GM21447 (cell line): ENCODE results near the gene TTC27.
"Not testable (repeated sequence)": the region's sequence is repeated elsewhere in the genome, so short reads cannot be mapped to it uniquely, and the experiment has no call there.

Experiments used
- ATAC-seq: cut with Tn5 transposase; IDR thresholded peaks from one replicate; pipeline ENCODE4 v1.9.1; 2021; ENCODE audit not compliant: unreplicated experiment

TTC27 gene

DNA sequence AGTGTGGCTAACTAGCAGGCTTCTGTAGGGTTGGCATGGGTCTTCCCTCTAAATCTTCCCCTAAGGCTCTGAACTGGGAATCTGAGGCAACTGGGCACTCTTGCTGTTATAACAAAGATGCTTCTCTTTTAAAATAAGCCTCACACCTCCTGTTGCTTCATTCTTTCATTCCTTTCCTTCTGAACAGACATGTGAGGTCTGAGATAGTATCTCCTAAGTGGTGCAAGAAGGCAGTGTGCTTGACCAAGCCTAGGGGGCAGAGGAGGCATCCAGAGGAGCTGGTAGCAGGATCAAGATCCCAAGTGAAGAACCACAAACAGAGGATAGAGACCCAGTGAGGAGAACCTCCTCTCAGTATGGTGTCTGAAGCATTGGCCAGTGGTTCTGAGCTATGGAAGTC is 90.9 kb downstream of the TTC27 start:
- no peak for ATAC-seq

DNA sequence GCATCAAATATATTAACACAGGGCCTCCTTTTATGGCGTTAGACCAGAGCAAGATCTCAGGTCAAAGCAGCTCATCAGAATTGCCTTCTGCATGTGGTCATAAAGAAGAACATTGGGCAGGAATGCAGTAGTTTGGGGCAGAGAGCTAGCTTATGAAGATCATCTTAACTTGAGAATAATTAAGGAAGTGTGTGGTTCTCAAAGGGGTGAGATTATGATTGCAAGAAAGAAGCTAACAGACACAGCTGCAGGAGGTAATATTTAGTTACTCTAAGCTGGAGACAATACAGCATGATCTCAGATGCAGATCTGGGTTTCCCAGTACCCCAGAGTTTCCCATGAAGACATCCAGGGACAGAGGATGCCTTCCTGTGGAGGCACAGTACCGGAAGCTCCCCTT is 91.6 kb downstream of the TTC27 start:
- no peak for ATAC-seq

DNA sequence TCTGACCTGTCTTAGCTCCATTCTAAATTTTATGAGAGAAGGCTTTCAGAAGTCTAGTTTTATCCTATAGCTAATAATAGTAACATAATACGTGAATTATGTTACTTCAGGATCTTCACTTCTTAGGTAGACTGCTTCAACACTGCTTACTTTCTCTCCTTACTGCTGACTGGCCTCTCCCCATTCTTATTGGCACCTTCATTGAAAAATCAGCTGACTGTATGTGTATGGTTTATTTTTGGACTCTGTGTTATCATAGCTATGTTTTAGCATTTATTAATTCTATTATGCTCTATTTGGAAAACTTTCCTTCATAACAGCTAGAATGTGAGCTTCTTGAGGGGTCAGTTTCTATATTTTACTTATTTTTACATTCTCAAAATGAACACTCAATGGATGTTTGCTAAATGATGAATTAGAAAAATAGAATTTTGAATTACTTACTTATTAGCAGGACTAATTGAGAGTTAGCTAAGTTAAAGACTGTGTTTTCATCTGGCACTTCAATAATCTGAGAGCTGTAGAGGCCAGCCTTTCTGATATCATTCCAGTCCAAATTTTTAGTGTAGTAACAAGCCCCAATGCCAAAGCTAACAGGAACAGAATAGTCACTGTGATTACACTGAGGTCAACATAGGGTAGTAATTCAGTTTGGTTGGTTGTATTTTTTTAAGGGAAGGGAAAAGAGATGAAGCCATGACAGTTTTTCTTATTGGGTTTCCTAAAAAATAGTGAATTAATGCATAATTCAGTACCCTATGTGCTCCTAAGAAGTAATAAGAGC is 92.3 kb downstream of the TTC27 start:
- no peak for ATAC-seq

DNA sequence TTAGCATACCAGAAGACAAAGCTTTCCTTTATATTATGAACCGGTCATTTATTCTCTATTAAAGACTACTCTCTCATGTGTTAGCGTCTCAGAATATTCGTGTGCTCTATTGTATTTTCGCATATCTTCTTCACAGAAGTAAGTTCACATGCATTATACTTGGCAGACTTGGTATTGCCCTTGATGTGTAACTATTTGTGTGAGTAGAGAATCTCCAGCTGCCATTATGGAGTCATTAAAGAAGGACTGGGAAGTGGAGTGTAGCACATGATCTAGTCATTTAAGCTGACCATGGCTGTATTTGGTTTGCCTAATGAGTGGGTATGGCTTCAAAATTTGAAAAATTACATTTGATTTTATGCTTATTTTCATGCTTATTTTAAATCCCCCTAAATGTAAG is 92.9 kb downstream of the TTC27 start:
- no peak for ATAC-seq

DNA sequence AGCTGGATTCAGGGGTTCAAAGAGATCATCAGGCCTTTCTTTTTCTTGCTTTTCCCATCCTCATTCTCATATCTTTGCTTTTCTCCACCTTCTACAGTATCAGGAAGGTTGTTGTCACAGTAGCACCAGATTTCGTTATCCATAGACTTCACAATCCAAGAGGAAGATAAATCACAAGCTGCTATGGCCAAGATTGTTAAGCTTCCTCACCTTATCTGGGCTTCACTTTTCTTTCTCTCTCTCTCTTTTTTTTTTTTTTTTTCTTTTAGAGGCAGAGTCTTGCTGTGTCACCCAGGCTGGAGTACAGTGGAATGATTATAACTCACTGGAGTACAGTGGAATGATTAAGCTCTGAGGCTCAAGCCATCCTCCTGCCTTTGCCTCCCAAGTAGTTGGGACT is 93.5 kb downstream of the TTC27 start:
- ATAC-seq = no peak

DNA sequence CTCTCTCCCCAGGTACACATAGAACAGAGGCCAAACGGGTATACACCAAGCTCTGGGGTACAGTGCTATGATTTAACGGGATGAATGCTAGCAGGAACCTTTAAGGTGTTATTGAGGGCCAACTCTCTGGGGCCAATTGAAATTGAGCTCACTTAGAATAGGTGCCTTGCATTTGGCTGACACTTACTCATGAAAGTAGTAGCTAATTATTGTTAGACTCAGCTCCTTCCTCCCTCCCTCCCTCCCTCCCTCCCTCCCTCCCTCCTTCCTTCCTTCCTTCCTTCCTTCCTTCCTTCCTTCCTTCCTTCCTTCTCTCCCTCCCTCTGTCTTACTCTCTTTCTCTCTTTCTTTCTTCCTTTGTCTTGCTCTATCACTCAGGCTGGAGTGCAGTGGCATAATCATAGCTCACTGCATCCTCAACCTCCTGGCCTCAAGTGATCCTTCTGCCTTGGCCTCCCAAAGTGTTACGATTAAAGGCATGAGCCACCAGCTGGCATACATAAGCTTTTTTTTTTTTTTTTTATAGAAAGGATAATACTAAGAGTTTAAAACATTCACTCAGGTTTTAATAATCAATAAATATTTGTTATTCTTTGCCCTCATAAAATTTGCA is 95.7 kb downstream of the TTC27 start:
- ATAC-seq = no peak

DNA sequence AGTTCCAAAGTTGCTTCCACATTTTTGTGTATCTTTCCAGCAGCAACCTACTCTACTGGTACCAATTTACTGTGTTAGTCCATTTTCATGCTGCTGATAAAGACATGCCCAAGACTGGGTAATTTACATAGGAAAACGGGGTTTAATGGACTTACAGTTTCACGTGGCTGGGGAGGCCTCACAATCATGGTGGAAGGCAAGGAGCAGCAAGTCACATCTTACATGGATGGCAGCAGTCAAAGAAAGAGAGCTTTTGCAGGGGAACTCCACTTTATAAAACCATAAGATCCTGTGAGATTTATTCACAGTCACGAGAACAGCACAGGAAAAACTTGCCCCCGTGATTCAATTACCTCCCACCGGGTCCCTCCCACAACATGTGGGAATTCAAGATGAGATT is 98.8 kb downstream of the TTC27 start:
- not testable (repeated sequence) for ATAC-seq

DNA sequence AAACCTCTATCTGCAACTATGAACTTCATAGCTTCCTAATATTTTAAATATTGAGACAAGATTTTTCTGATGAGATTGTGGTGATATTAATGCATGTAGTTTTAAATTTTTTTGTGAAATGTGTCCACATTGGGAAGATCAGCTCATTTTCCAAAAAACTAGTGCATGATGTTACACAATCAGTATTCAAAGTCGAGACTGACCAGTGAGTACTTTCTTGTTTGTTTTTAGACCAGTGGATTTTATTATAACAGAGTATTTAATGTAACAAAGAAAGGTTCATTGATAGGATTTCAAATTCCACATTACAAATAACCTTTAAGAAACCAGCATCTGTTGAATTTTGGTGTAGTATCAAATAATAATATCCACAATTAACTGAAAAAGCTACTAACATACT is 99.3 kb downstream of the TTC27 start:
- ATAC-seq = no peak

DNA sequence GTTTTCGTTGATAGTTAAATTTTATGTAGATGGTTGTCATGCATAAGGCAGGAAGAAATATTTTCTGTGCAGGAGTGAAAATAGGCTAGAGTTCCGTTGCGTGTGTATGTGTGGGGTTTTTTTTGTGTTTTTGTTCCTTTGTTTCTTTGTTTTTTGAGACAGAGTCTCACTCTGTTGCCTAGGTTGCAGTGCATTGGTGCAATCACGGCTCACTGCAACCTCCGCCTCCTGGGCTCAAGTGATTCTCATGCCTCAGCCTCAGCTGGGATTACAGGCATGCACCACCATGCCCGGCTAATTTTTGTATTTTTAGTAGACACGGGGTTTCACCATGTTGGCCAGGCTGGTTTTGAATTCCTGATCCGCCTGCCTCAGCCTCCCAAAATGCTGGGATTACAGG is 103.1 kb downstream of the TTC27 start:
- ATAC-seq = not testable (repeated sequence)

DNA sequence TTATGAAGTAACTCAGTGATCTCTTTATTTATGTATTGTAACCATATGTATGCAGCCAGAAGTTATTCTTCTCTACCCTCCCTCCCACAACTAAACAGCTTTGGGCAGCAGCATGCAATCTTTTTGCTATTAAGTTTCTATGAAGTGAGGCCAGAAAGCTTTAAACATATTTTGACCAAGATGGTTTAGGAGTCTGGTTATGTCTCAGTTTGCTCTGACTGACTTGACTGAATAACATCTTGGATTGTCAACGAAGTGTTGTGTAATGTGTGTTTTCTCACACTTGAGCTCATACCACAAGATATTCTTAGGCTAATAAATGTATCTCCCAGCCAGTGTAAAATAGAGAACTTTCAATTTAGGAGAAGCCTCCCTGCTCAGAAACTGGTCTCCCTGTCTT is 104.3 kb downstream of the TTC27 start:
- no peak for ATAC-seq

DNA sequence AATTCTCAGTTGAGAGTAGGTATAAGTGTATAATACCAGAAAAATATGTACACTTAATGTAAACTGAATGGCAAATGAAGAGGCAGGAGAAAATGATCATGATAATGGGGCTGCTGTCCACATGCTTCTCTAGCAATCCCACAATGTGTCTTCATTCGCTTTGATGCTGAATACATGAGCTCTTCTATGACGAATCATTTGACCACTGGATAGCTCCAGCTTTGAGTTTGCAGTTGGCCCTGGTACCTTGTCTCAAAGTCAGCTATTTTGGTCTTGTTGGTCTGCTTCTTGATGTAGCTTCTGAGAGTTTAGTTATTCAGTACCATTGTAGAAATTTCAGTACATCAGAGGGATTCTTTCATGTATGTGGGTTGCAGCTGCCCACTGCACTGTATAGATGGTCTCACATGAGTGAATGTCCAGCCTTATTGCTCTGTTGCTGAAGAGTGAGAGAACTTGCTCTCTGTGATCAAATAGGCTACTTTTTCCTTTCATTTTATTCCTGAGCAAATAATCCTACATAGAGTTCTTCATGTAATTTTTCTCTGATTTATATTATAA is 105.1 kb downstream of the TTC27 start:
- no peak for ATAC-seq

DNA sequence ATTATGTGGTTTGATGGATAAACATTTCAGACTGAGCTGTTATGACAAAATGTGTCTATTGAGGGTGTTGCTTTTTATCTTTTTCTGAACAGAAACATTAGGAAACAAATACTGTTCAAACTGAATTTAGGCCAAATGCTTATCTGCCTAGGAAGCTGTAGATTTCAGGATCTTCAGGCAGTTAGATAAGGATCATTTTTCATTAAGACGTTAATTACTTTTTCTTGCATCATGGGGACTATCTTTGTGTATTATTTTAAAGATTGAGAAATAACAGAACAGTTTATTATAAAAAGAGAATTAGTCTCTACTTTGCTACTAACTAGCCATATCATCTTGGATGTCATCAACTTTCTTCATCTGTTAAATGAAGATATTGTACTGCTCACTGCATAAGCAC is 107.5 kb downstream of the TTC27 start:
- ATAC-seq = no peak

DNA sequence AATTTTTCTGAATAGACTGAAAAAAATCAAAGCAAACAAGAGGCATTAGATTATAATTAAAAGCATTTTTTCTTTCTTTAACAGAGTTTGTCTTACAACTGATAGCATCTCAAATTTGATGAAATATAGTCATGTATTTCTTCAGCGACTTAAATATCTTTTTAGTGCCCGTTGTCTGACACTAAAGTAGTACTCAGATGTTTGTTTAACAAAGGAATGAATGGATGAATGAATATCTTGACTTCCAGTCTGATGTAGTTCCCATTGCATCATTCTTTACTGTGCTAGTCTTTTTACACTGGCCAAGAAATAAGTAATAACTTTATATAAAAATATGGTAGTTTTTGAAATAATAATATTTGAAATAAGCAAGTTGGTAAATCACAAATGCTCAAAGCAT is 111.1 kb downstream of the TTC27 start:
- ATAC-seq = no peak

DNA sequence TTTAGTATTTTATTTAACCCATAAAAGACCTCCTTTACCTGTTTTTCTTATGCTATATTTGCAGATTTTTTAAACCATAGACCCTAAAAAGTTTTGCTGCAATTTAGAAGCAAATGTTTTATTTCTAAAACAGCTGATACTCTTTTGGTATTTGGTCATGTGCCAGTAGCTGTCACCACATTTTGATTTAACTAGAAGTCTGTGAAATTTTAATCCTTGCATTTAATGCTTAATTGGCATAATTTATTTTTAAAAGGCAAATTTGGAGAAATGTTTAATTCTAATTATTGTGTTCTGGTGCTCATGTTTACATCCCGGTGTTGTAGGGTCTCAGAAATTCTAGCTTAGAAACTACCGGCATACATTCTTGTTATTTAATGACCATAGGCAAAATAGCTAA is 111.8 kb downstream of the TTC27 start:
- ATAC-seq = no peak

DNA sequence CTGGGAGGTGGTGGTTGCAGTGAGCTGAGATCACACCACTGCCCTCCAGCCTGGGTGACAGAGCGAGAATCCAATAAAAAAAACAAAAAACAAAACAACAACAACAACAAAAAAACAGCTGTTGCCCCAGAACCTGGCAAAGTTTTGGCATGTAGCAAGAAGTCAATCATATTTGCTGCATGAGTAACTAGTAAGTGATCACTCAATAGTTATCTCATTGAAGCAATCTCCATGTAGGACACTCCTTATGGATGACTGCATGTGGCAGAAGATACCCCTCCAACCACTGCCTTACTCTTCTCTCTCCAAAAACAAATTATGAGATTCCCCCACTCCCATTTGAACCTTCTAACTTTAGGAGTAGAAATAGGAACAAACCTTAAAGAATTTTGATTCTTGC is 113.7 kb downstream of the TTC27 start:
- ATAC-seq = no peak

DNA sequence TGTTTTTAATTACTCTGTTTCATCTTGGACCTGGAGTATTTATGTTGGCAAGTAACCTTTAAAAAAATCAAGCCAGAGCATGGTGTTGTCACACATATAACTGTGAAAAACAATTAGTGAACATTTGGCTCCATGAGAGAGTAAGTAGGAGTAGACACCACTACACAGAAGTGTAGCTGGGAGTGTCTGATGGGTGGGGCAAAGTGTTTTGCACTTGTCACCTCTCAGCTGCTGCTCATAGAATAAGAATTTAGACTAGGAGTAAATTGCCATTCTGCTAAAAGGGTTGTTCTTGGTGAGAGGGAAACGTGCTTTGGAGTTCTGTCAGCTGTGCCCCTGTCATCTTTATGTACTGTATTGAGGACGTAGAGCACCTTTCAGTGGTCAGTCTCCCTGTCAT is 114.5 kb downstream of the TTC27 start:
- no peak for ATAC-seq

DNA sequence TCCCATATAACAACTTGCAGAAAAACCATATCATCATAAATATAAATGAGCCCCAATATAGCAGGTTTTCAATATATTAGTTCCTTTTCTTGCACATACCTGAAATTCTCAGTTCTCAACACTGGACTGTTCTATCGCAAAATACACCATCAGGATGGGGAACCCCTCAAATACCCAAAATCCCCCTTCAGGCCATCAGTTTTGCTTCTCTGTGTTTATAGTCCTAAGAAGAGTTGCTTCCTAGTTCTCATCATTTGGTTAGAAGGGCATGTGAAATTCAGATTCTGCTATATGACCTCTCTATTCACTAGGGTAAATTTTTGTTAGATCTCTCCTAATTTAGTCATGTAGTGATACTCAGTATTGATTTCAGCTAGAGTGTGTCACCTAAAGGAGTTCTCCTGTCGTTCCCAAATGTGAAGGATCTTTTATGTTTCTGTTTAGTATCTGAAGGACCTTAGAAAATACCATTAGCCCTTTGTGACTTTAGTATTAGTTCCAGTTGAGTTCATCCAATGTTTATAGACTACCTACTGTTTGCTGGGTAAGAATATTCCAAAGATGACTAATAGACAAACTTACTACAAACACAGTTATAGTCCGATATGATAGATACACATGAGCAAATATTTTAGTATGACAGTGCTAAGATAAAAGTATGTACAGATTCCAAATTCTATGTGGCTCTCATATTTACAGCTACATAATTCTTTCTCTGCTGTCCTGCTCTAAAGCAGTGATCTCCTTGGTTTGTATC is 115.8 kb downstream of the TTC27 start:
- no peak for ATAC-seq

DNA sequence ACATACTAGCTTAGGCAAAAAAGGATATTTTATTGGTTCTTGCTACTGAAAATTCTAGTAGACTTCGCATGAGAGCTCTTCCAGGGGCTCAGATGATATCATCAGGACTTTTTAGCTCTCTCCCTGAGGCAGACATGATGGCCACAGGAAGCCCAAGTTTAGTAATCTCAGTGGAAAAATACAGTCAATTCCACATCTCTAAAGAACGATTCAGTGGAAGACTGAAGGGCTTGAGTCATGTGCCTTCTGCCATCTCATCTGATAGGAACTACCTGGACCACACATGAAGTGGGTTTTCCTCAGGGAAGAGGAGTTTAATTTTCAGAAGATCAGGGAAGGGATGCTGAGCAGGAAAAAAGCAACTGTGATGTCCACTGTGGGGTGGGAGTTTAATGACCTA is 117.3 kb downstream of the TTC27 start:
- ATAC-seq = no peak

DNA sequence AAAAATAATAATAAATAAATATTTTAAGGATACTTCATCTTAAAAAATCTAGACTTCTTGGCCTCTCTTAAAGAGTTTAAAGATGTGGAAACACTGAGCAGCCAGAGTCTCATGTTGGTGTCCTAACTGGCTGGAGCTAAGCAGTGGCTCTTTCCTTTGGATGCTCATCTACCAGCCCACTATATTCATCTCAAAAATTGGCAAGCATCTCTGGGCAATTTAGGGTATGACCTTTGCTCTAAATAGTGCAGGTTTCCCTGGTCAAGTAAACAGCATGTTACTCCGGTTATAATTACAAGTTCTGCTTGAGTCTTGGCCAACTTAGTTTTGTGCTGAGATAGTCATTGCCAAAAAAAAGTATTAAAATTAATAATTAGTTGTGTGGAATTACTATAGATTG is 117.8 kb downstream of the TTC27 start:
- ATAC-seq = no peak

DNA sequence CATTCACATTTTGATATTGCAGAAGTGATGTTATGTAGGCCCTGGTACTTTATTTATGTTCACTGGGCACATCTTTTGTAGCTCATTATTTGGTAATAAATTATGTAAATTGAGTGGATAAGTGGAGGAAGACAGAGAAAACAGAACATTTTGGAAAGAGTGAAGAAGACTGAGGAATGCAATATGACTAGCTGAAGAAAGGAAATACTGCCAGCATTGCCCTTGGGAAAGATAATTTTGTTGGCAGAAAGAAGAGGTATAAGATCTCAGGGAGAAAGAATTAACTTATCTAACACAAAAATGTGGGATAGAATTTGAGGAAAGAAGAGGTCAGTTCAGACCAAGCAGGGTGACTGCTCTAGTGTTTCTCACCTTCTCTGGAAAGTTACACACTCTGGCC is 118.8 kb downstream of the TTC27 start:
- no peak for ATAC-seq

DNA sequence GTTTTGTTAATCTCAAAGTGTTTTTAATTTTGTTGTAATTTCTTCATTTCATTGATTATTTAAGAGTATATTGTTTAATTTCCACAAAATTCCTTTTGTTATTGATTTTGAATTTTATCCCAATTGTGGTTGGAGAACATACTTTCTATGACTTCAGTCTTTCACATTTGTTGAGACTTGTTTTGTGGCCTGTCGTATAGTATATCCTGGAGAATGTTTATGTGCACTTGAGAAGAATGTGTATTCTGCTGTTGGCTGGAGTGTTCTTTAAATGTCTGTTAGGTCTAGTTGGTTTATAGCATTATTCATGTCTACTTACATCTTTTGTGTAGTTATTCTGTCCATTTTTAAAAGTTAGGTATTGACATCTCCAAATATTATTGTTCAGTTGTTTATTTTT is 120.3 kb downstream of the TTC27 start:
- no peak for ATAC-seq

DNA sequence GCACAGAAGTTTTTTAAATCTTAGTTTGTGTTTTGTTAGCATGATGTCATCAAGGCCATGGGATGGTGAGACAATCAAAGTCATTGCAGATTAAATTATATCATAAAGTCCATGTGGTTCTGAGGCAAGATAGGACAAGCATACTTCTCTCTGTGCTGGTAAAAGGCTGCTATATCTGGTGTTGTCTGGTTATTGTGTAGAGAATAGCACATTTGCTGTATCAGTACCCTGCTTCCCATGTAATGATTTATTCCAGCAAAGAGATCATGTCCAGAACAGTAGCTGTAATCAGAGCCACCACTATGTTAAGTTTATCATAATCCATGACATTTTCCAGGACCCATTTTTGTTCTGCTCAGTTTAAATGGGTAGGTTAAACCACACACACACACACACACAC is 123.0 kb downstream of the TTC27 start:
- no peak for ATAC-seq
